Measurements from ENCODE around the gene MACIR. TPM values are rescaled to one million over a fixed set of nuclear protein-coding genes. Genes with fewer than 3 reads are reported as not detected.

MACIR gene
- total RNA-seq, 1 donor: 11.3 TPM

GRCh38 chr5:103244398-103244797, 14.2 kb upstream of the MACIR start:
- no peak for DNase-seq (ENCODE audit: low read depth in 2 of 3, low spot score in 2 of 3)

- no peak for DNase-seq (ENCODE audit: low read depth in 2 of 3, low spot score in 2 of 3)
These were observed 12.8 kb upstream of the MACIR start for GRCh38 chr5:103245761-103246160.

GRCh38 chr5:103247118-103247517, 11.4 kb upstream of the MACIR start:
- no peak for DNase-seq (ENCODE audit: low read depth in 2 of 3, low spot score in 2 of 3)

GRCh38 chr5:103249068-103249467, 9.5 kb upstream of the MACIR start:
- DNase-seq (ENCODE audit: low read depth in 2 of 3, low spot score in 2 of 3): no peak

GRCh38 chr5:103254921-103255320, 3.6 kb upstream of the MACIR start:
- no peak for DNase-seq (ENCODE audit: low read depth in 2 of 3, low spot score in 2 of 3)

- DNase-seq (ENCODE audit: low read depth in 2 of 3, low spot score in 2 of 3): no peak
These were observed 2.9 kb upstream of the MACIR start for GRCh38 chr5:103255691-103256090.

GRCh38 chr5:103256178-103256577, 2.4 kb upstream of the MACIR start:
- no peak for DNase-seq (ENCODE audit: low read depth in 2 of 3, low spot score in 2 of 3)

- peak; percentile 50 to 81 (median 78) for DNase-seq (ENCODE audit: low read depth in 2 of 3, low spot score in 2 of 3)
These were observed 568 bp downstream of the MACIR start for GRCh38 chr5:103258957-103259704.

GRCh38 chr5:103259705-103260355, 1.3 kb downstream of the MACIR start:
- peak in 1 of 3 donors; percentile 42 for DNase-seq (ENCODE audit: low read depth in 2 of 3, low spot score in 2 of 3)

- DNase-seq (ENCODE audit: low read depth in 2 of 3, low spot score in 2 of 3): no peak
These were observed 2.4 kb downstream of the MACIR start for GRCh38 chr5:103260951-103261350.

- no peak for DNase-seq (ENCODE audit: low read depth in 2 of 3, low spot score in 2 of 3)
These were observed 3.9 kb downstream of the MACIR start for GRCh38 chr5:103262422-103262871.

GRCh38 chr5:103263054-103263453, 4.5 kb downstream of the MACIR start:
- DNase-seq (ENCODE audit: low read depth in 2 of 3, low spot score in 2 of 3): no peak

GRCh38 chr5:103264508-103264907, 5.9 kb downstream of the MACIR start:
- DNase-seq (ENCODE audit: low read depth in 2 of 3, low spot score in 2 of 3): no peak

GRCh38 chr5:103270581-103270980, 12.0 kb downstream of the MACIR start:
- DNase-seq (ENCODE audit: low read depth in 2 of 3, low spot score in 2 of 3): no peak

- peak in 1 of 3 donors; percentile 49 for DNase-seq (ENCODE audit: low read depth in 2 of 3, low spot score in 2 of 3)
These were observed 13.2 kb downstream of the MACIR start for GRCh38 chr5:103271570-103272289.

- no peak for DNase-seq (ENCODE audit: low read depth in 2 of 3, low spot score in 2 of 3)
These were observed 13.8 kb downstream of the MACIR start for GRCh38 chr5:103272377-103272776.

- no peak for DNase-seq (ENCODE audit: low read depth in 2 of 3, low spot score in 2 of 3)
These were observed 15.4 kb downstream of the MACIR start for GRCh38 chr5:103273952-103274351.

- no peak for DNase-seq (ENCODE audit: low read depth in 2 of 3, low spot score in 2 of 3)
These were observed 17.3 kb downstream of the MACIR start for GRCh38 chr5:103275851-103276250.

- DNase-seq (ENCODE audit: low read depth in 2 of 3, low spot score in 2 of 3): no peak
These were observed 22.4 kb downstream of the MACIR start for GRCh38 chr5:103280967-103281366.

- DNase-seq (ENCODE audit: low read depth in 2 of 3, low spot score in 2 of 3): no peak
These were observed 24.6 kb downstream of the MACIR start for GRCh38 chr5:103283120-103283519.

- DNase-seq (ENCODE audit: low read depth in 2 of 3, low spot score in 2 of 3): no peak
These were observed 25.3 kb downstream of the MACIR start for GRCh38 chr5:103283869-103284268.

GRCh38 chr5:103286622-103287021, 28.1 kb downstream of the MACIR start:
- DNase-seq (ENCODE audit: low read depth in 2 of 3, low spot score in 2 of 3): no peak
